Neural cell (in vitro differentiated cells): ENCODE data around the gene SKP1.

Experiments
- EP300 ChIP-seq: fragments of 450-650 bp; conservative IDR thresholded peaks from 2 replicates; pipeline ENCODE4 v1.6.1; 2014; ENCODE audit warnings: antibody characterized with exemption, mild to moderate bottlenecking, moderate library complexity; ENCODE audit not compliant: poor library complexity, severe bottlenecking
- REST ChIP-seq: IDR thresholded peaks from 2 replicates; pipeline ENCODE4 v1.6.1; 2012; ENCODE audit warnings: borderline replicate concordance
- TAF1 ChIP-seq: IDR thresholded peaks from 2 replicates; pipeline ENCODE4 v1.6.1; 2012; ENCODE audit warnings: low read depth
- TF ChIP-seq, protein P1 (sequence below): fragments of 450-650 bp; IDR thresholded peaks from 2 replicates; pipeline ENCODE4 v1.5.1; 2014; ENCODE audit warnings: antibody characterized with exemption, mild to moderate bottlenecking, moderate library complexity; ENCODE audit not compliant: poor library complexity, severe bottlenecking

GRCh38 chr5:134141331-134142050, 35.3 kb downstream of the SKP1 start:
- TF ChIP-seq, protein P1, sequence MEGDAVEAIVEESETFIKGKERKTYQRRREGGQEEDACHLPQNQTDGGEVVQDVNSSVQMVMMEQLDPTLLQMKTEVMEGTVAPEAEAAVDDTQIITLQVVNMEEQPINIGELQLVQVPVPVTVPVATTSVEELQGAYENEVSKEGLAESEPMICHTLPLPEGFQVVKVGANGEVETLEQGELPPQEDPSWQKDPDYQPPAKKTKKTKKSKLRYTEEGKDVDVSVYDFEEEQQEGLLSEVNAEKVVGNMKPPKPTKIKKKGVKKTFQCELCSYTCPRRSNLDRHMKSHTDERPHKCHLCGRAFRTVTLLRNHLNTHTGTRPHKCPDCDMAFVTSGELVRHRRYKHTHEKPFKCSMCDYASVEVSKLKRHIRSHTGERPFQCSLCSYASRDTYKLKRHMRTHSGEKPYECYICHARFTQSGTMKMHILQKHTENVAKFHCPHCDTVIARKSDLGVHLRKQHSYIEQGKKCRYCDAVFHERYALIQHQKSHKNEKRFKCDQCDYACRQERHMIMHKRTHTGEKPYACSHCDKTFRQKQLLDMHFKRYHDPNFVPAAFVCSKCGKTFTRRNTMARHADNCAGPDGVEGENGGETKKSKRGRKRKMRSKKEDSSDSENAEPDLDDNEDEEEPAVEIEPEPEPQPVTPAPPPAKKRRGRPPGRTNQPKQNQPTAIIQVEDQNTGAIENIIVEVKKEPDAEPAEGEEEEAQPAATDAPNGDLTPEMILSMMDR: no peak
- TF ChIP-seq REST (no peak), TAF1 (no peak), EP300 (no peak)
